ENCODE results near the gene XPO6. TPM values are rescaled to one million over a fixed set of nuclear protein-coding genes. Genes with fewer than 3 reads are reported as not detected.

XPO6 gene
- total RNA-seq, 4 donors from 2014 or later, result 88.2 to 160 (median 118) TPM

- 47 to 56% methylated on average over 9 of the region's 9 CpGs for WGBS, 2 donors
- Histone ChIP-seq H3K27me3 (no peaks in the 10 kb centered on the region), H3K9me3 (no peaks in the 10 kb centered on the region), H3K4me3 (replicated peaks in 1 of 3) (no peak overlapping the region), H3K36me3 (peaks cover 8 to 12% of the 10 kb centered on the region in 2 donors), H3K27ac (peak overlapping the region; percentile 62 to 82 (median 77)), H3K4me1 (peaks cover 22 to 36% of the 10 kb centered on the region in 2 donors)
- peak; percentile 54 to 60 for DNase-seq
- TF ChIP-seq POLR2A (IDR thresholded peaks at IDR 0.05), result peak in 1 of 2 donors; percentile 33
- no peak for TF ChIP-seq CTCF (IDR thresholded peaks at IDR 0.05)
- intact Hi-C loops (cut with DNase I), result no loop called here
Observed at GRCh38 chr16:28172336-28172735, 39.4 kb downstream of the XPO6 start.

- Histone ChIP-seq H3K4me1 (peaks cover 22 to 36% of the 10 kb centered on the region in 2 donors), H3K4me3 (replicated peaks in 1 of 3) (no peak overlapping the region), H3K27ac (peak overlapping the region; percentile 50 to 82 (median 77)), H3K36me3 (peaks cover 8 to 12% of the 10 kb centered on the region in 2 donors), H3K27me3 (no peaks in the 10 kb centered on the region), H3K9me3 (no peaks in the 10 kb centered on the region)
- 82 to 91% methylated on average over 2 of the region's 2 CpGs for WGBS, 2 donors
- TF ChIP-seq POLR2A (IDR thresholded peaks at IDR 0.05) (no peak), CTCF (IDR thresholded peaks at IDR 0.05) (no peak)
- no peak for DNase-seq
- intact Hi-C loops (cut with DNase I), result no loop called here
Observed at GRCh38 chr16:28171816-28172215, 39.9 kb downstream of the XPO6 start.

GRCh38 chr16:28168991-28169554, 42.7 kb downstream of the XPO6 start:
- Histone ChIP-seq H3K36me3 (peaks cover 16 to 21% of the 10 kb centered on the region in 2 donors), H3K4me3 (replicated peaks in 1 of 3) (no peak overlapping the region), H3K9me3 (no peaks in the 10 kb centered on the region), H3K27me3 (no peaks in the 10 kb centered on the region), H3K4me1 (peaks cover 21 to 27% of the 10 kb centered on the region in 2 donors), H3K27ac (peak overlapping the region in 1 of 3 donors; percentile 7)
- TF ChIP-seq POLR2A (IDR thresholded peaks at IDR 0.05) (no peak), CTCF (IDR thresholded peaks at IDR 0.05) (no peak)
- intact Hi-C loops (cut with DNase I), result no loop called here
- 85 to 95% methylated on average over 6 of the region's 6 CpGs for WGBS, 2 donors
- DNase-seq, result no peak

GRCh38 chr16:28167730-28168129, 44.0 kb downstream of the XPO6 start:
- no peak for DNase-seq
- TF ChIP-seq POLR2A (IDR thresholded peaks at IDR 0.05), result no peak
- TF ChIP-seq CTCF (IDR thresholded peaks at IDR 0.05), result no peak
- intact Hi-C loops (cut with DNase I), result no loop called here
- 95 to 98% methylated on average over 3 of the region's 3 CpGs for WGBS, 2 donors
- Histone ChIP-seq H3K9me3 (no peaks in the 10 kb centered on the region), H3K36me3 (peaks cover 16 to 21% of the 10 kb centered on the region in 2 donors), H3K27ac (no peak overlapping the region), H3K4me3 (replicated peaks in 1 of 3) (no peak overlapping the region), H3K4me1 (peaks cover 19 to 25% of the 10 kb centered on the region in 2 donors), H3K27me3 (no peaks in the 10 kb centered on the region)

DNA sequence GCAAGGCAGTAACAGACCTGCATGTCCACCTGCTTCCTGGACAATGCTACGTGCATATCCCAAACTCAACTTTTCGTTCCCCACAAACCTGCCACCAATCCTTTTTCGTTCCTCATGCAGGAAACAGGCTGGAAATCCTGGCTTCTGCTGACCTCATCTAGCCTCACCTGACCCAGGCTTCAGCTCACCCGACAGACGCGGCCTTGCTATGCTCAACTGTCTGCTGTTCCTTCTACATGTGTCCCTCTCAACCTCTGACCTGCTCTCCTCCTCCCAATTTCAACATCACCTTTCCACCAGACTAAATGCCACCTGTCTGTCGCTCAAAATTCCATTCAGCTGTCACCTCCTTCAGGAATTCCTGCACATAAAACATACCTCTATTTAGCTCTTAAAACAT, 44.5 kb downstream of the XPO6 start:
- Histone ChIP-seq H3K36me3 (peaks cover 16 to 21% of the 10 kb centered on the region in 2 donors), H3K27ac (no peak overlapping the region), H3K4me1 (peaks cover 16 to 22% of the 10 kb centered on the region in 2 donors), H3K27me3 (no peaks in the 10 kb centered on the region), H3K9me3 (no peaks in the 10 kb centered on the region), H3K4me3 (replicated peaks in 1 of 3) (no peak overlapping the region)
- no peak for DNase-seq
- intact Hi-C loops (cut with DNase I), result no loop called here
- WGBS, 2 donors, result 93 to 97% methylated on average over 7 of the region's 7 CpGs
- no peak for TF ChIP-seq CTCF (IDR thresholded peaks at IDR 0.05)
- TF ChIP-seq POLR2A (IDR thresholded peaks at IDR 0.05), result no peak
